ENCODE data around the gene COL9A3. TPM values are rescaled to one million over a fixed set of nuclear protein-coding genes. Genes with fewer than 3 reads are reported as not detected.

Gene COL9A3
- total RNA-seq, 1 donor = 0.43 TPM

- no peak for TF ChIP-seq CTCF (IDR thresholded peaks at IDR 0.05; ENCODE audit: insufficient read depth, low read depth, low read length)
- H3K4me3 ChIP-seq (ENCODE audit: low read depth, low read length) = no peak overlapping the region
- DNase-seq (ENCODE audit: low read depth) = no peak
Observed at GRCh38 chr20:62786157-62786556, 30.7 kb upstream of the COL9A3 start.

- no peak for TF ChIP-seq CTCF (IDR thresholded peaks at IDR 0.05; ENCODE audit: insufficient read depth, low read depth, low read length)
Observed at GRCh38 chr20:62787321-62787720, 29.5 kb upstream of the COL9A3 start.

GRCh38 chr20:62787866-62788265 lies 29.0 kb upstream of the COL9A3 start:
- no peak for TF ChIP-seq CTCF (IDR thresholded peaks at IDR 0.05; ENCODE audit: insufficient read depth, low read depth, low read length)

More at GRCh38 chr20:62787321-62787720, 29.5 kb upstream of the COL9A3 start:
- DNase-seq (ENCODE audit: low read depth) = no peak
- no peak overlapping the region for H3K4me3 ChIP-seq (ENCODE audit: low read depth, low read length)

GRCh38 chr20:62788607-62789006 lies 28.2 kb upstream of the COL9A3 start:
- TF ChIP-seq CTCF (IDR thresholded peaks at IDR 0.05; ENCODE audit: insufficient read depth, low read depth, low read length) = no peak
- DNase-seq (ENCODE audit: low read depth) = no peak

More at GRCh38 chr20:62787866-62788265, 29.0 kb upstream of the COL9A3 start:
- no peak for DNase-seq (ENCODE audit: low read depth)
- H3K4me3 ChIP-seq (ENCODE audit: low read depth, low read length) = no peak overlapping the region

GRCh38 chr20:62790075-62790474 lies 26.8 kb upstream of the COL9A3 start:
- no peak for DNase-seq (ENCODE audit: low read depth)
- no peak overlapping the region for H3K4me3 ChIP-seq (ENCODE audit: low read depth, low read length)
- TF ChIP-seq CTCF (IDR thresholded peaks at IDR 0.05; ENCODE audit: insufficient read depth, low read depth, low read length) = no peak

More at GRCh38 chr20:62788607-62789006, 28.2 kb upstream of the COL9A3 start:
- H3K4me3 ChIP-seq (ENCODE audit: low read depth, low read length) = no peak overlapping the region

GRCh38 chr20:62791301-62792181 lies 25.3 kb upstream of the COL9A3 start:
- peak; percentile 99 for TF ChIP-seq CTCF (IDR thresholded peaks at IDR 0.05; ENCODE audit: insufficient read depth, low read depth, low read length)
- peak; percentile 90 for DNase-seq (ENCODE audit: low read depth)
- H3K4me3 ChIP-seq (ENCODE audit: low read depth, low read length) = no peak overlapping the region
